Endothelial cell of umbilical vein (primary cell): Measurements from ENCODE around the gene RPL23. TPM values are rescaled to one million over a fixed set of nuclear protein-coding genes. Genes with fewer than 3 reads are reported as not detected.

ENCODE experiments used
- BruUV-seq: library from RNA; stranded (reverse); fragments of 400-500 nt; replicated peaks from 2 replicates; lab custom pipeline; 2021; lab: Mats Ljungman, UMichigan
- CTCF ChIA-PET: fragments of 300-600, 350-600 bp; sonication (Branson Sonifier 250); formaldehyde crosslinking; loops from one replicate; lab custom pipeline; 2021; ENCODE audit warnings: antibody characterized with exemption, inconsistent platforms; lab: Charles Lee
- POLR2A ChIA-PET: fragments of 300-600, 350-600 bp; sonication (Branson Sonifier 250); formaldehyde crosslinking; loops from one replicate; lab custom pipeline; 2021; ENCODE audit warnings: antibody characterized with exemption, inconsistent platforms; lab: Charles Lee
- DNase-seq: peaks from one replicate; pipeline ENCODE4 v3.0.0-alpha.2; 2011; ENCODE audit warnings: low read depth, low spot score
- FAIRE-seq: peaks from 2 replicates; lab custom pipeline; 2011; peaks lifted over from hg19 to GRCh38; lab: Jason Lieb, UNC
- H2AFZ ChIP-seq: 2 replicates; pipeline ENCODE4 v1.6.0; 2012; ENCODE audit warnings: low read depth, low read length, control low read depth, inconsistent platforms
- H3K27ac ChIP-seq: 2 replicates; pipeline ENCODE4 v1.5.1; 2011; ENCODE audit warnings: low read depth, mild to moderate bottlenecking, control low read depth, low read length, moderate library complexity; ENCODE audit not compliant: insufficient read depth
- H3K27me3 ChIP-seq, 2 experiments: 2 replicates each; pipeline versions ENCODE4 v1.6.0 to v1.6.1; 2011; ENCODE audit warnings: low read length in 2 of 2, mixed read lengths in 1 of 2; ENCODE audit not compliant: control insufficient read depth in 2 of 2, insufficient read depth in 2 of 2
- H3K36me3 ChIP-seq, 2 experiments: 2 replicates in 1 of 2; 3 replicates in 1 of 2; pipeline ENCODE4 v1.5.1; 2011; ENCODE audit warnings: low read length in 2 of 2, mild to moderate bottlenecking in 1 of 2, moderate library complexity in 1 of 2; ENCODE audit not compliant: control insufficient read depth in 2 of 2, insufficient read depth in 2 of 2; ENCODE audit errors: extremely low read depth in 1 of 2
- H3K4me1 ChIP-seq: 3 replicates; pipeline ENCODE4 v1.5.1; 2011; ENCODE audit warnings: mild to moderate bottlenecking, low read length; ENCODE audit not compliant: control insufficient read depth, insufficient read depth; ENCODE audit errors: extremely low read depth
- H3K4me2 ChIP-seq: 2 replicates; pipeline ENCODE4 v1.6.1; 2011; ENCODE audit warnings: low read length, control low read depth, mixed read lengths; ENCODE audit not compliant: insufficient read depth
- H3K4me3 ChIP-seq, 3 experiments: fragments of 200-600 bp in 1 of 3; sonication (generic), shearing (Covaris generic) in 1 of 3; replicated peaks in 1 of 3; 2 replicates each; pipeline ENCODE4 v1.5.1; 2011 to 2016; ENCODE audit warnings: control low read depth in 3 of 3, low read length in 3 of 3, mild to moderate bottlenecking in 2 of 3, inconsistent platforms in 1 of 3, low read depth in 1 of 3, moderate library complexity in 1 of 3; ENCODE audit not compliant: insufficient read depth in 1 of 3
- H3K79me2 ChIP-seq: 2 replicates; pipeline ENCODE4 v1.6.0; 2012; ENCODE audit warnings: low read length, inconsistent platforms; ENCODE audit not compliant: control insufficient read depth, insufficient read depth
- H3K9ac ChIP-seq: replicated peaks from 2 replicates; pipeline ENCODE3; 2011; ENCODE audit warnings: low read length, control low read depth; ENCODE audit not compliant: insufficient read depth; ENCODE audit errors: extremely low read depth
- H3K9me1 ChIP-seq: replicated peaks from 3 replicates; pipeline ENCODE4 v1.6.0; 2011; ENCODE audit warnings: mild to moderate bottlenecking, low read length; ENCODE audit not compliant: control insufficient read depth, insufficient read depth; ENCODE audit errors: extremely low read depth
- H3K9me3 ChIP-seq: replicated peaks from 2 replicates; pipeline ENCODE4 v1.5.1; 2012; ENCODE audit warnings: low read length, inconsistent platforms; ENCODE audit not compliant: control insufficient read depth, insufficient read depth
- H4K20me1 ChIP-seq: replicated peaks from 2 replicates; pipeline ENCODE3; 2011; ENCODE audit warnings: mild to moderate bottlenecking, low read length; ENCODE audit not compliant: control insufficient read depth, insufficient read depth; ENCODE audit errors: extremely low read depth
- EZH2 ChIP-seq: IDR thresholded peaks from 2 replicates; pipeline ENCODE4 v1.6.1; 2012; ENCODE audit warnings: borderline replicate concordance, low read depth, mild to moderate bottlenecking, moderate library complexity, low read length, inconsistent platforms; ENCODE audit not compliant: severe bottlenecking
- FOS ChIP-seq: IDR thresholded peaks from 2 replicates; pipeline ENCODE4 v1.6.1; 2011; ENCODE audit warnings: mild to moderate bottlenecking, low read length, moderate library complexity, borderline replicate concordance; ENCODE audit not compliant: insufficient read depth
- GATA2 ChIP-seq: IDR thresholded peaks from 2 replicates; pipeline ENCODE4 v1.7.0; 2011; ENCODE audit warnings: low read depth, mild to moderate bottlenecking, moderate library complexity, mixed read lengths, low read length; ENCODE audit not compliant: insufficient read length, insufficient read depth
- JUN ChIP-seq: IDR thresholded peaks from 2 replicates; pipeline ENCODE4 v1.6.1; 2011; ENCODE audit warnings: borderline replicate concordance, low read depth; ENCODE audit not compliant: insufficient read length, insufficient read depth
- MYC ChIP-seq: IDR thresholded peaks from one replicate; pipeline ENCODE4 v1.6.1; 2011; ENCODE audit warnings: mild to moderate bottlenecking, low read depth, low read length
- POLR2A ChIP-seq: IDR thresholded peaks from 2 replicates; pipeline ENCODE4 v1.6.1; 2012; ENCODE audit warnings: low read depth, mild to moderate bottlenecking, control low read depth, low read length
- POLR2AphosphoS5 ChIP-seq: IDR thresholded peaks from 2 replicates; pipeline ENCODE4 v1.6.1; 2012; ENCODE audit warnings: low read depth, mild to moderate bottlenecking, control low read depth, low read length, moderate library complexity; ENCODE audit not compliant: insufficient read depth
- dilution Hi-C: fragments of 300-500 bp; cut with MboI; formaldehyde crosslinking; loops from one replicate; pipeline ENCODE4 v1.15.0; 2019; ENCODE audit warnings: low sequenced_read_pairs; ENCODE audit not compliant: extremely low pct_ligation_motif_present
- intact Hi-C: fragments of 100-400 bp; cut with micrococcal nuclease; formaldehyde crosslinking; loops from one replicate; pipeline ENCODE4 v1.10.0; 2022
- polyA plus RNA-seq, 4 experiments: library from polyadenylated mRNA; depleted of rRNA in 3 of 4; stranded (reverse) in 3 of 4; unstranded in 1 of 4; fragments of >200 nt; gene quantifications; 2 replicates each; pipeline versions ENCODE4 v1.2.1 to v1.2.3, GENCODE V29; 2011 to 2012; ENCODE audit warnings: missing spikeins in 1 of 4
- total RNA-seq: library from RNA; stranded (reverse); gene quantifications from 2 replicates; pipeline ENCODE4 v1.2.3, GENCODE V29; 2021
- TF ChIP-seq, protein P1 (sequence below), 2 donors: IDR thresholded peaks; 1 replicate in 1 of 2; 2 replicates in 1 of 2; pipeline ENCODE4 v1.5.1; 2011; ENCODE audit warnings: low read length in 2 of 2, mild to moderate bottlenecking in 2 of 2, moderate library complexity in 2 of 2, control low read depth in 1 of 2, inconsistent platforms in 1 of 2, low read depth in 1 of 2; ENCODE audit not compliant: insufficient read depth in 1 of 2; ENCODE audit errors: extremely low read depth in 1 of 2
- TF ChIP-seq, protein P2 (sequence below): IDR thresholded peaks from 2 replicates; pipeline ENCODE4 v1.6.1; 2011; ENCODE audit not compliant: insufficient read depth, insufficient read length

Gene RPL23
- total and polyA plus RNA-seq, 2 donors (not counting 3 experiments of a cell fraction or from before 2014, with no cell fraction given), result 1,292 to 1,847 TPM

DNA sequence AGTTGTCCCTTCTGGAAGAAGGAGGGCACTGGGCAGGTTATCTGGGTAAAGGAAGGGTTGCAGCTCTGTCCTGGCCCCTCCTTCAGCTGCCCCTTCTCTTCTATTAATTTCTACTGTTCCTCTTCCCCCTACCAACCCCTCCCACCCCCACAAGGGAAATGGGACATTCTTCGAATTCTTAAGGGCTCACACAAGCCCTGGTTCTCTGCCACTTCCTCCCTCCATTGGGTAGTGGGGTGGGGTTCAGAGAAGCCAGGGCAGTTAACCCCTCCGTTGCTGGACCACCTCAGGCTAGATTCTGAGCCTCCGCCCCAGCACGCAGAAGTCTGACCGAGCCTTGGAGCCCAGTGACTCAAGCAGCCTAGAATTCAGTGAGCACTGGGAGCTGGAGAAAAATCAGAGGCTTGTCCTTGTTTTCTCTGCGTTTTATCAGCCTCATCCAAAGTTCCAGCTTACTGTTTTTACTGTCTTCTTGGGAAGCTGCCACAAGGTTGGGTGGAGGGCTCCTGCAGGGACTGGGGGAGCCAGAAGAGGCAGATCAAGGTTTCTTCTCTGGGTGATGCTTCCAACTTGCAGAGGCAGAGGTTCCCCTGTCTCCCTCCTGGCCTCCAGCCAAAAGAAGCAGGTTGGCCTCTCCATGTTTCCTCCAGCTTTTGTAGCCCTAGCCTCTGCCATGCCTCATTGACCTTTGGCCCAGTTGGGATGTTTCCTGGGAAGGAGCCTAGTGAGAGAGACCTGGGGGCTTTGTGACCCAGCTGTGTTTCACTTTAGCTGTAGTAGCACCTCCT lies 26.6 kb upstream of the RPL23 start:
- H4K20me1 ChIP-seq, result no peaks in the 10 kb centered on the region
- DNase-seq, result peak; percentile 68
- no peaks in the 10 kb centered on the region for H3K9me1 ChIP-seq
- H3K9ac ChIP-seq, result peak overlapping the region; percentile 65
- POLR2A ChIA-PET, result interaction anchor here (0.5 to 1.7 kb wide), 4 partner anchors 9 to 193 kb away, joined by 3 to 18 read pairs (median 7); partner anchors contain the start of gene LASP1
- H2AFZ ChIP-seq, result no peak overlapping the region
- dilution Hi-C loops (no loop called here), intact Hi-C loops (loop anchor here (1.0 to 2.0 kb wide), 2 partner anchors 9 to 17 kb away; no protein-coding TSS in a partner anchor)
- peaks cover 11 to 14% of the 10 kb centered on the region in 2 experiments for H3K36me3 ChIP-seq
- H3K4me2 ChIP-seq, result peak overlapping the region; percentile 79
- H3K4me3 ChIP-seq, result peak overlapping the region in 1 of 3 experiments; percentile 20
- FAIRE-seq, result peak; percentile 97
- peaks cover 71% of the 10 kb centered on the region for H3K79me2 ChIP-seq
- no peaks in the 10 kb centered on the region for H3K27me3 ChIP-seq
- BruUV-seq, result no TSS peak
- TF ChIP-seq POLR2AphosphoS5, result peak; percentile 55
- no peak for TF ChIP-seq MYC
- H3K27ac ChIP-seq, result peak overlapping the region; percentile 86
- CTCF ChIA-PET, result interaction anchor here (0.9 to 2.9 kb wide), 6 partner anchors 9 to 103 kb away, joined by 3 to 10 read pairs (median 4); partner anchors contain the start of gene LASP1
- no peaks in the 10 kb centered on the region for H3K9me3 ChIP-seq
- peaks cover 30% of the 10 kb centered on the region for H3K4me1 ChIP-seq

DNA sequence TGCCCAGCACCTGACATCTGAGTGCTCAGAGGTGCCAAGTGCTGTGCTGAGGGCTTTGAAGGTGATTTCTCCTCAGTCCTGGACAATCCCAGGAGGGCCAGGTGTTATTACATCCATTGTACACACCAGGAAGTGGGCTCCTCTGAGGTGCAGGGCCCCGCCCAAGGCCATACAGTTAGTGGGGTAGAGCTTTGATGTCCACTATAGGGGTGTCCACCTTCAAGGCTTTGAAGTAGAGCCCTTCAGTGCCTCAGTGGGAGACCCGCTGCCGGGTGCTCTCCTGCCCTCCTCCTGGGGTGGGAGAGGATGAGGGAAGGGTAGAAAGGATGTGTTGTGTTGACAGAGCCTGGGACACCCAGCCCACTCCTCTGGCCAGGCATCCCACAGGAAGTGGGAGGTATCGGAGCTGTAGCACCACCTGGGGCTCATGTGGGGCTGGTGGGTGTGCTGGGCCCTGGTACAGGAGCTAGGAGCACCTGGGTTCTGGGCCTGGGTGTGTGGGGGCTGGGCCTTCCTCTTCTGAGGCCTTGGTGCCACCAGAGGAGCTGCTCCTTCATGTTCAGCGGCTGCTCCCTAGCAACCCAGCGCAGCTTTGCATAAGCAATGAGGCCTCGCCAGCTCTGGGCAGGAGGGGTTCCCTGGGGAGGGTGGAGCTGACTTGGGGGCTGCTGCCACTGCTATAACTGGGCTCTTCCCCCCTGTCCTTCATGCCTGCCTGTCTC lies 23.8 kb upstream of the RPL23 start:
- H3K4me2 ChIP-seq, result no peak overlapping the region
- dilution Hi-C loops, result no loop called here
- peaks cover 6% of the 10 kb centered on the region for H4K20me1 ChIP-seq
- BruUV-seq, result no TSS peak
- H3K27me3 ChIP-seq, result no peaks in the 10 kb centered on the region
- ChIA-PET CTCF (interaction anchor here (1.0 kb wide), 1 partner anchor 106 kb away, joined by 3 read pairs; no protein-coding TSS in a partner anchor), POLR2A (no interaction called here)
- TF ChIP-seq FOS (no peak), POLR2A (no peak), POLR2AphosphoS5 (no peak), EZH2 (no peak), GATA2 (no peak), JUN (no peak), MYC (no peak)
- TF ChIP-seq, protein P1, sequence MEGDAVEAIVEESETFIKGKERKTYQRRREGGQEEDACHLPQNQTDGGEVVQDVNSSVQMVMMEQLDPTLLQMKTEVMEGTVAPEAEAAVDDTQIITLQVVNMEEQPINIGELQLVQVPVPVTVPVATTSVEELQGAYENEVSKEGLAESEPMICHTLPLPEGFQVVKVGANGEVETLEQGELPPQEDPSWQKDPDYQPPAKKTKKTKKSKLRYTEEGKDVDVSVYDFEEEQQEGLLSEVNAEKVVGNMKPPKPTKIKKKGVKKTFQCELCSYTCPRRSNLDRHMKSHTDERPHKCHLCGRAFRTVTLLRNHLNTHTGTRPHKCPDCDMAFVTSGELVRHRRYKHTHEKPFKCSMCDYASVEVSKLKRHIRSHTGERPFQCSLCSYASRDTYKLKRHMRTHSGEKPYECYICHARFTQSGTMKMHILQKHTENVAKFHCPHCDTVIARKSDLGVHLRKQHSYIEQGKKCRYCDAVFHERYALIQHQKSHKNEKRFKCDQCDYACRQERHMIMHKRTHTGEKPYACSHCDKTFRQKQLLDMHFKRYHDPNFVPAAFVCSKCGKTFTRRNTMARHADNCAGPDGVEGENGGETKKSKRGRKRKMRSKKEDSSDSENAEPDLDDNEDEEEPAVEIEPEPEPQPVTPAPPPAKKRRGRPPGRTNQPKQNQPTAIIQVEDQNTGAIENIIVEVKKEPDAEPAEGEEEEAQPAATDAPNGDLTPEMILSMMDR (IDR thresholded peaks at IDR 0.05; ENCODE audit: extremely low read depth in 1 of 2, insufficient read depth in 1 of 2, low read depth in 1 of 2, low read length in 2 of 2), result no peak
- TF ChIP-seq, protein P2, sequence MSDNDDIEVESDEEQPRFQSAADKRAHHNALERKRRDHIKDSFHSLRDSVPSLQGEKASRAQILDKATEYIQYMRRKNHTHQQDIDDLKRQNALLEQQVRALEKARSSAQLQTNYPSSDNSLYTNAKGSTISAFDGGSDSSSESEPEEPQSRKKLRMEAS, result no peak
- H3K36me3 ChIP-seq, result peaks cover 6 to 11% of the 10 kb centered on the region in 2 experiments
- no peak overlapping the region for H3K4me3 ChIP-seq
- DNase-seq (no peak), FAIRE-seq (no peak)
- peaks cover 45% of the 10 kb centered on the region for H3K4me1 ChIP-seq
- peaks cover 74% of the 10 kb centered on the region for H3K79me2 ChIP-seq
- H3K9me1 ChIP-seq, result no peaks in the 10 kb centered on the region
- no peak overlapping the region for H3K9ac ChIP-seq
- intact Hi-C loops, result no loop called here
- H2AFZ ChIP-seq, result no peak overlapping the region
- H3K27ac ChIP-seq, result no peak overlapping the region
- H3K9me3 ChIP-seq, result no peaks in the 10 kb centered on the region
